ENCODE data around the gene DNAH9. TPM values are rescaled to one million over a fixed set of nuclear protein-coding genes. Genes with fewer than 3 reads are reported as not detected.

Gene DNAH9
- total and polyA plus RNA-seq, 2 donors, result 0.09 to 0.48 TPM

GRCh38 chr17:11742886-11743285 lies 144.6 kb downstream of the DNAH9 start:
- Histone ChIP-seq H3K4me3 (ENCODE audit: low read length in 2 of 2) (no peak overlapping the region), H3K9me3 (ENCODE audit: control insufficient read depth in 2 of 2, insufficient read depth in 1 of 2, low read length in 1 of 2) (no peaks in the 10 kb centered on the region), H3K4me1 (ENCODE audit: control insufficient read depth in 2 of 2, insufficient read depth in 2 of 2, low read length in 2 of 2) (no peaks in the 10 kb centered on the region), H3K27ac (ENCODE audit: low read depth in 1 of 2, low read length in 1 of 2) (no peak overlapping the region), H3K27me3 (ENCODE audit: control insufficient read depth in 2 of 2, insufficient read depth in 1 of 2, low read length in 1 of 2) (no peaks in the 10 kb centered on the region), H3K36me3 (ENCODE audit: control insufficient read depth in 2 of 2, insufficient read depth in 2 of 2, low read length in 1 of 2) (no peaks in the 10 kb centered on the region)
- 46% methylated on average over 4 of the region's 4 CpGs for WGBS
- no peak for DNase-seq (ENCODE audit: low read depth in 6 of 9, low spot score in 9 of 9)

- no peak overlapping the region for H3K27ac ChIP-seq (ENCODE audit: low read depth in 1 of 2, low read length in 1 of 2)
- whole genome bisulfite sequencing, result 98% methylated on average over 11 of the region's 11 CpGs
Observed at GRCh38 chr17:11744696-11745095, 146.4 kb downstream of the DNAH9 start.

GRCh38 chr17:11747441-11747840 lies 149.2 kb downstream of the DNAH9 start:
- DNase-seq (ENCODE audit: low read depth in 6 of 9, low spot score in 9 of 9), result no peak
- 93% methylated on average over 7 of the region's 7 CpGs for WGBS
- Histone ChIP-seq H3K27me3 (ENCODE audit: control insufficient read depth in 2 of 2, insufficient read depth in 1 of 2, low read length in 1 of 2) (no peaks in the 10 kb centered on the region), H3K4me1 (ENCODE audit: control insufficient read depth in 2 of 2, insufficient read depth in 2 of 2, low read length in 2 of 2) (no peaks in the 10 kb centered on the region), H3K4me3 (ENCODE audit: low read length in 2 of 2) (no peak overlapping the region), H3K36me3 (ENCODE audit: control insufficient read depth in 2 of 2, insufficient read depth in 2 of 2, low read length in 1 of 2) (no peaks in the 10 kb centered on the region), H3K27ac (ENCODE audit: low read depth in 1 of 2, low read length in 1 of 2) (no peak overlapping the region), H3K9me3 (ENCODE audit: control insufficient read depth in 2 of 2, insufficient read depth in 1 of 2, low read length in 1 of 2) (no peaks in the 10 kb centered on the region)

More at GRCh38 chr17:11744696-11745095, 146.4 kb downstream of the DNAH9 start:
- H3K36me3 ChIP-seq (ENCODE audit: control insufficient read depth in 2 of 2, insufficient read depth in 2 of 2, low read length in 1 of 2), result no peaks in the 10 kb centered on the region
- H3K4me1 ChIP-seq (ENCODE audit: control insufficient read depth in 2 of 2, insufficient read depth in 2 of 2, low read length in 2 of 2), result no peaks in the 10 kb centered on the region
- no peaks in the 10 kb centered on the region for H3K27me3 ChIP-seq (ENCODE audit: control insufficient read depth in 2 of 2, insufficient read depth in 1 of 2, low read length in 1 of 2)
- no peak overlapping the region for H3K4me3 ChIP-seq (ENCODE audit: low read length in 2 of 2)
- DNase-seq (ENCODE audit: low read depth in 6 of 9, low spot score in 9 of 9), result no peak
- no peaks in the 10 kb centered on the region for H3K9me3 ChIP-seq (ENCODE audit: control insufficient read depth in 2 of 2, insufficient read depth in 1 of 2, low read length in 1 of 2)

GRCh38 chr17:11757815-11758214 lies 159.5 kb downstream of the DNAH9 start:
- DNase-seq (ENCODE audit: low read depth in 6 of 9, low spot score in 9 of 9), result no peak
- H3K27me3 ChIP-seq (ENCODE audit: control insufficient read depth in 2 of 2, insufficient read depth in 1 of 2, low read length in 1 of 2), result no peaks in the 10 kb centered on the region
- 78% methylated on average over 5 of the region's 5 CpGs for WGBS
- H3K4me1 ChIP-seq (ENCODE audit: control insufficient read depth in 2 of 2, insufficient read depth in 2 of 2, low read length in 2 of 2), result no peaks in the 10 kb centered on the region
- H3K27ac ChIP-seq (ENCODE audit: low read depth in 1 of 2, low read length in 1 of 2), result no peak overlapping the region
- no peaks in the 10 kb centered on the region for H3K36me3 ChIP-seq (ENCODE audit: control insufficient read depth in 2 of 2, insufficient read depth in 2 of 2, low read length in 1 of 2)
- peaks cover 0 to 6% of the 10 kb centered on the region in 2 donors for H3K9me3 ChIP-seq (ENCODE audit: control insufficient read depth in 2 of 2, insufficient read depth in 1 of 2, low read length in 1 of 2)
- no peak overlapping the region for H3K4me3 ChIP-seq (ENCODE audit: low read length in 2 of 2)

GRCh38 chr17:11768106-11768505 lies 169.8 kb downstream of the DNAH9 start:
- WGBS, result 97% methylated on average over 11 of the region's 11 CpGs
- Histone ChIP-seq H3K4me1 (ENCODE audit: control insufficient read depth in 2 of 2, insufficient read depth in 2 of 2, low read length in 2 of 2) (no peaks in the 10 kb centered on the region), H3K27me3 (ENCODE audit: control insufficient read depth in 2 of 2, insufficient read depth in 1 of 2, low read length in 1 of 2) (no peaks in the 10 kb centered on the region), H3K27ac (ENCODE audit: low read depth in 1 of 2, low read length in 1 of 2) (no peak overlapping the region), H3K4me3 (ENCODE audit: low read length in 2 of 2) (no peak overlapping the region), H3K9me3 (ENCODE audit: control insufficient read depth in 2 of 2, insufficient read depth in 1 of 2, low read length in 1 of 2) (peaks cover 0 to 8% of the 10 kb centered on the region in 2 donors), H3K36me3 (ENCODE audit: control insufficient read depth in 2 of 2, insufficient read depth in 2 of 2, low read length in 1 of 2) (no peaks in the 10 kb centered on the region)
- DNase-seq (ENCODE audit: low read depth in 6 of 9, low spot score in 9 of 9), result no peak

GRCh38 chr17:11768981-11769380 lies 170.7 kb downstream of the DNAH9 start:
- no peak for DNase-seq (ENCODE audit: low read depth in 6 of 9, low spot score in 9 of 9)
- no peak overlapping the region for H3K4me3 ChIP-seq (ENCODE audit: low read length in 2 of 2)
- 92% methylated on average over 19 of the region's 19 CpGs for WGBS
- H3K9me3 ChIP-seq (ENCODE audit: control insufficient read depth in 2 of 2, insufficient read depth in 1 of 2, low read length in 1 of 2), result peaks cover 0 to 8% of the 10 kb centered on the region in 2 donors
- no peaks in the 10 kb centered on the region for H3K27me3 ChIP-seq (ENCODE audit: control insufficient read depth in 2 of 2, insufficient read depth in 1 of 2, low read length in 1 of 2)
- H3K27ac ChIP-seq (ENCODE audit: low read depth in 1 of 2, low read length in 1 of 2), result no peak overlapping the region
- H3K4me1 ChIP-seq (ENCODE audit: control insufficient read depth in 2 of 2, insufficient read depth in 2 of 2, low read length in 2 of 2), result no peaks in the 10 kb centered on the region
- H3K36me3 ChIP-seq (ENCODE audit: control insufficient read depth in 2 of 2, insufficient read depth in 2 of 2, low read length in 1 of 2), result no peaks in the 10 kb centered on the region

- H3K27me3 ChIP-seq (ENCODE audit: control insufficient read depth in 2 of 2, insufficient read depth in 1 of 2, low read length in 1 of 2), result no peaks in the 10 kb centered on the region
- H3K4me1 ChIP-seq (ENCODE audit: control insufficient read depth in 2 of 2, insufficient read depth in 2 of 2, low read length in 2 of 2), result no peaks in the 10 kb centered on the region
- H3K4me3 ChIP-seq (ENCODE audit: low read length in 2 of 2), result no peak overlapping the region
- H3K36me3 ChIP-seq (ENCODE audit: control insufficient read depth in 2 of 2, insufficient read depth in 2 of 2, low read length in 1 of 2), result no peaks in the 10 kb centered on the region
- no peak for DNase-seq (ENCODE audit: low read depth in 6 of 9, low spot score in 9 of 9)
- no peak overlapping the region for H3K27ac ChIP-seq (ENCODE audit: low read depth in 1 of 2, low read length in 1 of 2)
- peaks cover 0 to 8% of the 10 kb centered on the region in 2 donors for H3K9me3 ChIP-seq (ENCODE audit: control insufficient read depth in 2 of 2, insufficient read depth in 1 of 2, low read length in 1 of 2)
Observed at GRCh38 chr17:11772031-11772430, 173.8 kb downstream of the DNAH9 start.

GRCh38 chr17:11779892-11780291 lies 181.6 kb downstream of the DNAH9 start:
- H3K9me3 ChIP-seq (ENCODE audit: control insufficient read depth in 2 of 2, insufficient read depth in 1 of 2, low read length in 1 of 2), result peaks cover 0 to 1% of the 10 kb centered on the region in 2 donors
- DNase-seq (ENCODE audit: low read depth in 6 of 9, low spot score in 9 of 9), result no peak
- H3K36me3 ChIP-seq (ENCODE audit: control insufficient read depth in 2 of 2, insufficient read depth in 2 of 2, low read length in 1 of 2), result no peaks in the 10 kb centered on the region
- H3K4me1 ChIP-seq (ENCODE audit: control insufficient read depth in 2 of 2, insufficient read depth in 2 of 2, low read length in 2 of 2), result no peaks in the 10 kb centered on the region
- WGBS, result 81% methylated on average over 2 of the region's 2 CpGs
- H3K27me3 ChIP-seq (ENCODE audit: control insufficient read depth in 2 of 2, insufficient read depth in 1 of 2, low read length in 1 of 2), result no peaks in the 10 kb centered on the region
- H3K4me3 ChIP-seq (ENCODE audit: low read length in 2 of 2), result no peak overlapping the region
- no peak overlapping the region for H3K27ac ChIP-seq (ENCODE audit: low read depth in 1 of 2, low read length in 1 of 2)

GRCh38 chr17:11780621-11781020 lies 182.4 kb downstream of the DNAH9 start:
- H3K27ac ChIP-seq (ENCODE audit: low read depth in 1 of 2, low read length in 1 of 2), result no peak overlapping the region
- no peak overlapping the region for H3K4me3 ChIP-seq (ENCODE audit: low read length in 2 of 2)
- 92% methylated on average over 5 of the region's 5 CpGs for WGBS
- no peaks in the 10 kb centered on the region for H3K4me1 ChIP-seq (ENCODE audit: control insufficient read depth in 2 of 2, insufficient read depth in 2 of 2, low read length in 2 of 2)
- no peak for DNase-seq (ENCODE audit: low read depth in 6 of 9, low spot score in 9 of 9)
- no peaks in the 10 kb centered on the region for H3K27me3 ChIP-seq (ENCODE audit: control insufficient read depth in 2 of 2, insufficient read depth in 1 of 2, low read length in 1 of 2)
- H3K9me3 ChIP-seq (ENCODE audit: control insufficient read depth in 2 of 2, insufficient read depth in 1 of 2, low read length in 1 of 2), result peaks cover 0 to 1% of the 10 kb centered on the region in 2 donors
- H3K36me3 ChIP-seq (ENCODE audit: control insufficient read depth in 2 of 2, insufficient read depth in 2 of 2, low read length in 1 of 2), result no peaks in the 10 kb centered on the region

Data from thymus (tissue), 11 donors.